NCI-H524 treated with DMSO at 0.1 percent for 48 hours (cell line): ENCODE data around the gene ADCY1.

ENCODE experiments used
- DNase-seq: peaks from one replicate; lab custom pipeline; 2025; lab: John Stamatoyannopoulos, UW

ADCY1 gene

GRCh38 chr7:45670717-45671116 lies 96.5 kb downstream of the ADCY1 start:
- no peak for DNase-seq

- DNase-seq: no peak
These were observed 103.2 kb downstream of the ADCY1 start for GRCh38 chr7:45677311-45677900.

- DNase-seq: no peak
These were observed 105.3 kb downstream of the ADCY1 start for GRCh38 chr7:45679516-45679915.

GRCh38 chr7:45680776-45681175 lies 106.6 kb downstream of the ADCY1 start:
- no peak for DNase-seq

- no peak for DNase-seq
These were observed 107.6 kb downstream of the ADCY1 start for GRCh38 chr7:45681596-45682357.

- no peak for DNase-seq
These were observed 108.2 kb downstream of the ADCY1 start for GRCh38 chr7:45682358-45682735.

- no peak for DNase-seq
These were observed 108.8 kb downstream of the ADCY1 start for GRCh38 chr7:45682836-45683555.

GRCh38 chr7:45683556-45684148 lies 109.5 kb downstream of the ADCY1 start:
- DNase-seq: no peak

- no peak for DNase-seq
These were observed 110.9 kb downstream of the ADCY1 start for GRCh38 chr7:45684910-45685618.

- no peak for DNase-seq
These were observed 111.6 kb downstream of the ADCY1 start for GRCh38 chr7:45685619-45686240.

- no peak for DNase-seq
These were observed 112.4 kb downstream of the ADCY1 start for GRCh38 chr7:45686441-45687184.

GRCh38 chr7:45687185-45687560 lies 113.0 kb downstream of the ADCY1 start:
- DNase-seq: no peak

GRCh38 chr7:45687721-45688120 lies 113.6 kb downstream of the ADCY1 start:
- no peak for DNase-seq

- DNase-seq: no peak
These were observed 114.2 kb downstream of the ADCY1 start for GRCh38 chr7:45688382-45688781.

- no peak for DNase-seq
These were observed 115.0 kb downstream of the ADCY1 start for GRCh38 chr7:45689011-45689796.

GRCh38 chr7:45689797-45690761 lies 115.9 kb downstream of the ADCY1 start:
- no peak for DNase-seq

GRCh38 chr7:45690762-45691150 lies 116.6 kb downstream of the ADCY1 start:
- no peak for DNase-seq

GRCh38 chr7:45691155-45691656 lies 117.0 kb downstream of the ADCY1 start:
- DNase-seq: no peak

GRCh38 chr7:45692031-45692430 lies 117.9 kb downstream of the ADCY1 start:
- no peak for DNase-seq
